ENCODE data around the gene ZBTB39. TPM values are rescaled to one million over a fixed set of nuclear protein-coding genes. Genes with fewer than 3 reads are reported as not detected.

Gene ZBTB39
- total RNA-seq, 1 donor from 2014 or later: 21.1 TPM

GRCh38 chr12:56980941-56981530 lies 25.3 kb downstream of the ZBTB39 start:
- Mint-ChIP-seq H3K9me3 (no peaks in the 10 kb centered on the region), H3K4me3 (no peak overlapping the region)

GRCh38 chr12:56980268-56980667 lies 26.1 kb downstream of the ZBTB39 start:
- H3K4me1 ChIP-seq: no peaks in the 10 kb centered on the region
- Mint-ChIP-seq H3K4me3 (no peak overlapping the region), H3K4me1 (no peaks in the 10 kb centered on the region), H3K9me3 (no peaks in the 10 kb centered on the region), H3K36me3 (no peaks in the 10 kb centered on the region), H3K27ac (no peak overlapping the region), H3K27me3 (ENCODE audit: insufficient read depth, low read depth) (no peaks in the 10 kb centered on the region)
- no peak overlapping the region for H2AFZ ChIP-seq (replicated peaks)
- TF ChIP-seq EZH2phosphoT487 (IDR thresholded peaks at IDR 0.05): no peak
- TF ChIP-seq CTCF (IDR thresholded peaks at IDR 0.05): no peak
- TF ChIP-seq EZH2 (IDR thresholded peaks at IDR 0.05): no peak
- no peaks in the 10 kb centered on the region for H3K27me3 ChIP-seq
- no peaks in the 10 kb centered on the region for H3F3A ChIP-seq (ENCODE audit: low read depth)
- no peaks in the 10 kb centered on the region for H3K79me2 ChIP-seq (ENCODE audit: low read depth)
- no peaks in the 10 kb centered on the region for H3K36me3 ChIP-seq
- H3K4me3 ChIP-seq: no peak overlapping the region
- no peaks in the 10 kb centered on the region for H3K9me3 ChIP-seq (ENCODE audit: low read depth)
- H3K9ac ChIP-seq: no peak overlapping the region
- no peak overlapping the region for H3K27ac ChIP-seq
- no peak overlapping the region for H3K4me2 ChIP-seq
- no peaks in the 10 kb centered on the region for H4K20me1 ChIP-seq (ENCODE audit: low read depth)
- DNase-seq (ENCODE audit: low spot score): no peak

More at GRCh38 chr12:56980941-56981530, 25.3 kb downstream of the ZBTB39 start:
- TF ChIP-seq EZH2 (IDR thresholded peaks at IDR 0.05) (no peak), EZH2phosphoT487 (IDR thresholded peaks at IDR 0.05) (no peak), CTCF (IDR thresholded peaks at IDR 0.05) (no peak)
- Histone ChIP-seq H3K4me3 (no peak overlapping the region), H3K79me2 (ENCODE audit: low read depth) (no peaks in the 10 kb centered on the region), H3K9me3 (ENCODE audit: low read depth) (no peaks in the 10 kb centered on the region), H4K20me1 (ENCODE audit: low read depth) (no peaks in the 10 kb centered on the region), H2AFZ (replicated peaks) (no peak overlapping the region), H3F3A (ENCODE audit: low read depth) (no peaks in the 10 kb centered on the region), H3K36me3 (no peaks in the 10 kb centered on the region), H3K27ac (no peak overlapping the region), H3K4me2 (no peak overlapping the region), H3K4me1 (no peaks in the 10 kb centered on the region), H3K27me3 (no peaks in the 10 kb centered on the region), H3K9ac (no peak overlapping the region)
- H3K27me3 Mint-ChIP-seq (ENCODE audit: insufficient read depth, low read depth): no peaks in the 10 kb centered on the region
- DNase-seq (ENCODE audit: low spot score): no peak
- H3K36me3 Mint-ChIP-seq: no peaks in the 10 kb centered on the region
- H3K27ac Mint-ChIP-seq: peak overlapping the region; percentile 22
- no peaks in the 10 kb centered on the region for H3K4me1 Mint-ChIP-seq

- H3K4me2 ChIP-seq: no peak overlapping the region
- Mint-ChIP-seq H3K27me3 (ENCODE audit: insufficient read depth, low read depth) (no peaks in the 10 kb centered on the region), H3K4me3 (no peak overlapping the region), H3K9me3 (no peaks in the 10 kb centered on the region), H3K4me1 (no peaks in the 10 kb centered on the region), H3K36me3 (no peaks in the 10 kb centered on the region), H3K27ac (no peak overlapping the region)
- no peaks in the 10 kb centered on the region for H3K9me3 ChIP-seq (ENCODE audit: low read depth)
- no peak overlapping the region for H3K9ac ChIP-seq
- no peak for DNase-seq (ENCODE audit: low spot score)
- no peak overlapping the region for H3K4me3 ChIP-seq
- no peaks in the 10 kb centered on the region for H3K4me1 ChIP-seq
- no peaks in the 10 kb centered on the region for H3F3A ChIP-seq (ENCODE audit: low read depth)
- H3K79me2 ChIP-seq (ENCODE audit: low read depth): no peaks in the 10 kb centered on the region
- H3K27me3 ChIP-seq: no peaks in the 10 kb centered on the region
- H4K20me1 ChIP-seq (ENCODE audit: low read depth): no peaks in the 10 kb centered on the region
- no peaks in the 10 kb centered on the region for H3K36me3 ChIP-seq
- TF ChIP-seq CTCF (IDR thresholded peaks at IDR 0.05) (no peak), EZH2phosphoT487 (IDR thresholded peaks at IDR 0.05) (no peak), EZH2 (IDR thresholded peaks at IDR 0.05) (no peak)
- H2AFZ ChIP-seq (replicated peaks): no peak overlapping the region
- H3K27ac ChIP-seq: no peak overlapping the region
Observed at GRCh38 chr12:56979628-56980027, 26.7 kb downstream of the ZBTB39 start.
